Liver (tissue), 3 donors: ENCODE measurements around the gene SSRP1.

Experiments used
- ATF3 ChIP-seq: IDR thresholded peaks from 2 replicates; pipeline ENCODE4 v1.6.1; 2016; ENCODE audit warnings: antibody characterized with exemption
- CTCF ChIP-seq: fragments of 150-350 bp; IDR thresholded peaks from 2 replicates; pipeline ENCODE4 v1.5.1; 2017; ENCODE audit warnings: improper control_type of control experiment, low read depth, low read length; ENCODE audit not compliant: missing input control
- EGR1 ChIP-seq, 2 donors: IDR thresholded peaks; 2 replicates each; pipeline ENCODE4 v1.6.1; 2016 to 2018; ENCODE audit warnings: antibody characterized with exemption in 2 of 2, low read depth in 2 of 2
- FOXA1 ChIP-seq: IDR thresholded peaks from 2 replicates; pipeline ENCODE4 v1.6.1; 2016; ENCODE audit warnings: antibody characterized with exemption
- FOXA2 ChIP-seq: IDR thresholded peaks from 2 replicates; pipeline ENCODE4 v1.6.1; 2016; ENCODE audit warnings: antibody characterized with exemption
- GABPA ChIP-seq, 2 donors: IDR thresholded peaks in 1 of 2; conservative IDR thresholded peaks in 1 of 2; 2 replicates each; pipeline ENCODE4 v1.6.1; 2016; ENCODE audit warnings: antibody characterized with exemption in 2 of 2, mild to moderate bottlenecking in 1 of 2, moderate library complexity in 1 of 2
- JUND ChIP-seq, 2 donors: IDR thresholded peaks; 2 replicates each; pipeline ENCODE4 v1.6.1; 2016; ENCODE audit warnings: antibody characterized with exemption in 2 of 2
- MAX ChIP-seq: IDR thresholded peaks from 2 replicates; pipeline ENCODE4 v1.6.1; 2016; ENCODE audit warnings: antibody characterized with exemption
- RAD21 ChIP-seq, 2 donors: IDR thresholded peaks; 2 replicates each; pipeline ENCODE4 v1.6.1; 2016; ENCODE audit warnings: antibody characterized with exemption in 2 of 2, mild to moderate bottlenecking in 2 of 2
- REST ChIP-seq: IDR thresholded peaks from 2 replicates; pipeline ENCODE4 v1.6.1; 2016; ENCODE audit warnings: antibody characterized with exemption, mild to moderate bottlenecking
- SP1 ChIP-seq: IDR thresholded peaks from 2 replicates; pipeline ENCODE4 v1.6.1; 2018; ENCODE audit warnings: antibody characterized with exemption, mild to moderate bottlenecking
- donor health status: healthy.
- donor health status: healthy.

GRCh38 chr11:57358543-57358961 lies 22.9 kb upstream of the SSRP1 start:
- TF ChIP-seq MAX (no peak), CTCF (no peak), FOXA2 (no peak), EGR1 (IDR thresholded peaks at IDR 0.05; ENCODE audit: low read depth in 2 of 2) (no peak), RAD21 (IDR thresholded peaks at IDR 0.05) (no peak), GABPA (IDR thresholded peaks at IDR 0.05 in 1 of 2, conservative IDR thresholded peaks at IDR 0.05 in 1 of 2) (no peak), ATF3 (no peak), REST (no peak), SP1 (no peak), JUND (IDR thresholded peaks at IDR 0.05) (no peak), FOXA1 (no peak)
